SK-N-SH treated with all-trans-retinoic acid at 6 μM for 48 hours (cell line): ENCODE data around the gene ZC2HC1C.

Source experiments
- ARNTL ChIP-seq: fragments of 450-650 bp; formaldehyde crosslinking; IDR thresholded peaks from 2 replicates; pipeline ENCODE4 v1.5.0; 2020; ENCODE audit warnings: low read depth, mild to moderate bottlenecking, moderate library complexity, borderline replicate concordance
- PPARA ChIP-seq: fragments of 250-450 bp; sonication (Bioruptor Pico); IDR thresholded peaks from 2 replicates; pipeline ENCODE4 v1.5.0; 2020; ENCODE audit warnings: mild to moderate bottlenecking, borderline replicate concordance
- RARB ChIP-seq: fragments of 250-450 bp; sonication (Bioruptor Pico); IDR thresholded peaks from 2 replicates; pipeline ENCODE4 v1.8.0; 2021; ENCODE audit warnings: mild to moderate bottlenecking, moderate library complexity
- TOX ChIP-seq: fragments of 250-450 bp; sonication (Bioruptor Pico); IDR thresholded peaks from 2 replicates; pipeline ENCODE4 v1.8.0; 2021; ENCODE audit warnings: mild to moderate bottlenecking, moderate library complexity, borderline replicate concordance
- ZC3H10 ChIP-seq: fragments of 250-450 bp; sonication (Bioruptor Pico); IDR thresholded peaks from 2 replicates; pipeline ENCODE4 v1.5.1; 2021; ENCODE audit warnings: mild to moderate bottlenecking, moderate library complexity
- ZFP3 ChIP-seq: fragments of 250-450 bp; sonication (Bioruptor Pico); IDR thresholded peaks from 2 replicates; pipeline ENCODE4 v1.5.0; 2020; ENCODE audit warnings: mild to moderate bottlenecking, moderate library complexity
- ZFP30 ChIP-seq: fragments of 450-650 bp; formaldehyde crosslinking; IDR thresholded peaks from 2 replicates; pipeline ENCODE4 v1.5.0; 2022; ENCODE audit warnings: mild to moderate bottlenecking, moderate library complexity
- ZNF8 ChIP-seq: fragments of 450-650 bp; formaldehyde crosslinking; IDR thresholded peaks from 2 replicates; pipeline ENCODE4 v1.5.0; 2020; ENCODE audit warnings: mild to moderate bottlenecking, moderate library complexity
- TF ChIP-seq, protein P1 (sequence below): fragments of 250-450 bp; sonication (Bioruptor Pico); IDR thresholded peaks from 2 replicates; pipeline ENCODE4 v1.8.0; 2020; ENCODE audit warnings: mild to moderate bottlenecking, moderate library complexity, borderline replicate concordance
- TF ChIP-seq, protein P2 (sequence below): fragments of 250-450 bp; sonication (Bioruptor Pico); IDR thresholded peaks from 2 replicates; pipeline ENCODE4 v1.5.1; 2020; ENCODE audit warnings: low read depth, mild to moderate bottlenecking, moderate library complexity
- TF ChIP-seq, protein P3 (sequence below): fragments of 250-450 bp; sonication (Bioruptor Pico); IDR thresholded peaks from 2 replicates; pipeline ENCODE4 v1.5.0; 2020; ENCODE audit warnings: mild to moderate bottlenecking, moderate library complexity
- TF ChIP-seq, protein P4 (sequence below): fragments of 250-450 bp; sonication (Bioruptor Pico); IDR thresholded peaks from 2 replicates; pipeline ENCODE4 v1.5.1; 2021; ENCODE audit warnings: mild to moderate bottlenecking, moderate library complexity

DNA sequence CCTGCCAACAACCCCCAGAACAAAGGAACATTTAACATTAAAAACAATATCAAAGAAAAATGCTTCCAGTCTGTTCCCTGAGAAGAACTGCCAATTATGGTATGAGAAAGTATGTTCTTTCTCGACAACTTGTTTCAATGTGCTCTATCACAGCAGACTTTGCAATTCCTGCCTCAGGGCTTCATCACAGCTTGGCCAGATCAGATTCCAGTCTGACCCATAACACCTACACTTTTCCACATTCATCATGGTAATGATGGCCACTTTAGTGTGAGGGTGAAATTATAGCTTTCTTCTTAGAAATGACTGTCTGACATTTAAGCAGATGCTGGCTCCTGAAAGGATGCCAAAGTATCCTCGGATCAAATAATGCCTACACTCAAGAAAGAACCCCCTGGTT is 40.4 kb downstream of the ZC2HC1C start:
- TF ChIP-seq ZC3H10 (CRISPR knock-in tag), result no peak
- TF ChIP-seq, protein P1, sequence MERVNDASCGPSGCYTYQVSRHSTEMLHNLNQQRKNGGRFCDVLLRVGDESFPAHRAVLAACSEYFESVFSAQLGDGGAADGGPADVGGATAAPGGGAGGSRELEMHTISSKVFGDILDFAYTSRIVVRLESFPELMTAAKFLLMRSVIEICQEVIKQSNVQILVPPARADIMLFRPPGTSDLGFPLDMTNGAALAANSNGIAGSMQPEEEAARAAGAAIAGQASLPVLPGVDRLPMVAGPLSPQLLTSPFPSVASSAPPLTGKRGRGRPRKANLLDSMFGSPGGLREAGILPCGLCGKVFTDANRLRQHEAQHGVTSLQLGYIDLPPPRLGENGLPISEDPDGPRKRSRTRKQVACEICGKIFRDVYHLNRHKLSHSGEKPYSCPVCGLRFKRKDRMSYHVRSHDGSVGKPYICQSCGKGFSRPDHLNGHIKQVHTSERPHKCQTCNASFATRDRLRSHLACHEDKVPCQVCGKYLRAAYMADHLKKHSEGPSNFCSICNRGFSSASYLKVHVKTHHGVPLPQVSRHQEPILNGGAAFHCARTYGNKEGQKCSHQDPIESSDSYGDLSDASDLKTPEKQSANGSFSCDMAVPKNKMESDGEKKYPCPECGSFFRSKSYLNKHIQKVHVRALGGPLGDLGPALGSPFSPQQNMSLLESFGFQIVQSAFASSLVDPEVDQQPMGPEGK (CRISPR knock-in tag), result no peak
- TF ChIP-seq TOX (CRISPR knock-in tag), result no peak
- no peak for TF ChIP-seq ZNF8
- TF ChIP-seq ARNTL (CRISPR knock-in tag), result no peak
- TF ChIP-seq PPARA (CRISPR knock-in tag), result no peak
- TF ChIP-seq, protein P2, sequence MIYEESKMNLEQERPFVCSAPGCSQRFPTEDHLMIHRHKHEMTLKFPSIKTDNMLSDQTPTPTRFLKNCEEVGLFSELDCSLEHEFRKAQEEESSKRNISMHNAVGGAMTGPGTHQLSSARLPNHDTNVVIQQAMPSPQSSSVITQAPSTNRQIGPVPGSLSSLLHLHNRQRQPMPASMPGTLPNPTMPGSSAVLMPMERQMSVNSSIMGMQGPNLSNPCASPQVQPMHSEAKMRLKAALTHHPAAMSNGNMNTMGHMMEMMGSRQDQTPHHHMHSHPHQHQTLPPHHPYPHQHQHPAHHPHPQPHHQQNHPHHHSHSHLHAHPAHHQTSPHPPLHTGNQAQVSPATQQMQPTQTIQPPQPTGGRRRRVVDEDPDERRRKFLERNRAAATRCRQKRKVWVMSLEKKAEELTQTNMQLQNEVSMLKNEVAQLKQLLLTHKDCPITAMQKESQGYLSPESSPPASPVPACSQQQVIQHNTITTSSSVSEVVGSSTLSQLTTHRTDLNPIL (CRISPR knock-in tag), result no peak
- TF ChIP-seq, protein P3, sequence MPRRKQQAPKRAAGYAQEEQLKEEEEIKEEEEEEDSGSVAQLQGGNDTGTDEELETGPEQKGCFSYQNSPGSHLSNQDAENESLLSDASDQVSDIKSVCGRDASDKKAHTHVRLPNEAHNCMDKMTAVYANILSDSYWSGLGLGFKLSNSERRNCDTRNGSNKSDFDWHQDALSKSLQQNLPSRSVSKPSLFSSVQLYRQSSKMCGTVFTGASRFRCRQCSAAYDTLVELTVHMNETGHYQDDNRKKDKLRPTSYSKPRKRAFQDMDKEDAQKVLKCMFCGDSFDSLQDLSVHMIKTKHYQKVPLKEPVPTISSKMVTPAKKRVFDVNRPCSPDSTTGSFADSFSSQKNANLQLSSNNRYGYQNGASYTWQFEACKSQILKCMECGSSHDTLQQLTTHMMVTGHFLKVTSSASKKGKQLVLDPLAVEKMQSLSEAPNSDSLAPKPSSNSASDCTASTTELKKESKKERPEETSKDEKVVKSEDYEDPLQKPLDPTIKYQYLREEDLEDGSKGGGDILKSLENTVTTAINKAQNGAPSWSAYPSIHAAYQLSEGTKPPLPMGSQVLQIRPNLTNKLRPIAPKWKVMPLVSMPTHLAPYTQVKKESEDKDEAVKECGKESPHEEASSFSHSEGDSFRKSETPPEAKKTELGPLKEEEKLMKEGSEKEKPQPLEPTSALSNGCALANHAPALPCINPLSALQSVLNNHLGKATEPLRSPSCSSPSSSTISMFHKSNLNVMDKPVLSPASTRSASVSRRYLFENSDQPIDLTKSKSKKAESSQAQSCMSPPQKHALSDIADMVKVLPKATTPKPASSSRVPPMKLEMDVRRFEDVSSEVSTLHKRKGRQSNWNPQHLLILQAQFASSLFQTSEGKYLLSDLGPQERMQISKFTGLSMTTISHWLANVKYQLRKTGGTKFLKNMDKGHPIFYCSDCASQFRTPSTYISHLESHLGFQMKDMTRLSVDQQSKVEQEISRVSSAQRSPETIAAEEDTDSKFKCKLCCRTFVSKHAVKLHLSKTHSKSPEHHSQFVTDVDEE, result no peak
- no peak for TF ChIP-seq ZFP3 (CRISPR knock-in tag)
- TF ChIP-seq, protein P4, sequence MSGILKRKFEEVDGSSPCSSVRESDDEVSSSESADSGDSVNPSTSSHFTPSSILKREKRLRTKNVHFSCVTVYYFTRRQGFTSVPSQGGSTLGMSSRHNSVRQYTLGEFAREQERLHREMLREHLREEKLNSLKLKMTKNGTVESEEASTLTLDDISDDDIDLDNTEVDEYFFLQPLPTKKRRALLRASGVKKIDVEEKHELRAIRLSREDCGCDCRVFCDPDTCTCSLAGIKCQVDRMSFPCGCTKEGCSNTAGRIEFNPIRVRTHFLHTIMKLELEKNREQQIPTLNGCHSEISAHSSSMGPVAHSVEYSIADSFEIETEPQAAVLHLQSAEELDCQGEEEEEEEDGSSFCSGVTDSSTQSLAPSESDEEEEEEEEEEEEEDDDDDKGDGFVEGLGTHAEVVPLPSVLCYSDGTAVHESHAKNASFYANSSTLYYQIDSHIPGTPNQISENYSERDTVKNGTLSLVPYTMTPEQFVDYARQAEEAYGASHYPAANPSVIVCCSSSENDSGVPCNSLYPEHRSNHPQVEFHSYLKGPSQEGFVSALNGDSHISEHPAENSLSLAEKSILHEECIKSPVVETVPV (CRISPR knock-in tag), result no peak
- no peak for TF ChIP-seq RARB (CRISPR knock-in tag)
- TF ChIP-seq ZFP30 (CRISPR knock-in tag), result no peak
